HepG2 (cell line): ENCODE data around the gene CDH2. TPM values are rescaled to one million over a fixed set of nuclear protein-coding genes. Genes with fewer than 3 reads are reported as not detected.

Experiments used
- ATAD3A ChIP-seq: sonication (generic); formaldehyde crosslinking; IDR thresholded peaks from 2 replicates; pipeline ENCODE4 v1.4.0; 2020; ENCODE audit warnings: missing genetic modification reagents
- ATF7-NPFF ChIP-seq: sonication (generic); formaldehyde crosslinking; IDR thresholded peaks from 2 replicates; pipeline ENCODE4 v1.8.1; 2023; ENCODE audit warnings: mild to moderate bottlenecking, low read depth, missing genetic modification reagents, moderate library complexity
- ETS1 ChIP-seq: sonication (generic); formaldehyde crosslinking; IDR thresholded peaks from 2 replicates; pipeline ENCODE4 v1.4.0; 2020; ENCODE audit warnings: missing genetic modification reagents
- FOXA3 ChIP-seq: IDR thresholded peaks from 2 replicates; pipeline ENCODE4 v1.6.1; 2016; ENCODE audit warnings: missing genetic modification reagents, missing compliant biosample characterization
- FOXK1 ChIP-seq: sonication (generic); formaldehyde crosslinking; IDR thresholded peaks from 2 replicates; pipeline ENCODE4 v1.4.0; 2020; ENCODE audit warnings: low read depth, missing genetic modification reagents, borderline replicate concordance
- GABPB1 ChIP-seq: IDR thresholded peaks from 2 replicates; pipeline ENCODE4 v1.6.1; 2016; ENCODE audit warnings: mild to moderate bottlenecking, missing genetic modification reagents, moderate library complexity, missing compliant biosample characterization
- HCFC1 ChIP-seq: fragments of 150-350 bp; IDR thresholded peaks from 2 replicates; pipeline ENCODE4 v1.6.1; 2014; ENCODE audit warnings: low read depth, low read length
- HDAC2 ChIP-seq: sonication (generic); formaldehyde crosslinking; IDR thresholded peaks from 2 replicates; pipeline ENCODE4 v1.4.0; 2020; ENCODE audit warnings: missing genetic modification reagents
- IKZF4 ChIP-seq: sonication (generic); formaldehyde crosslinking; IDR thresholded peaks from 2 replicates; pipeline ENCODE4 v1.5.1; 2020; ENCODE audit warnings: borderline replicate concordance, mild to moderate bottlenecking, low read depth, missing genetic modification reagents; ENCODE audit errors: not compliant biosample characterization
- JDP2 ChIP-seq: sonication (generic); formaldehyde crosslinking; IDR thresholded peaks from 2 replicates; pipeline ENCODE4 v1.8.1; 2022; ENCODE audit warnings: missing genetic modification reagents, borderline replicate concordance
- KDM4B ChIP-seq: sonication (generic); formaldehyde crosslinking; IDR thresholded peaks from 2 replicates; pipeline ENCODE4 v1.4.0; 2020; ENCODE audit warnings: missing genetic modification reagents
- KLF9 ChIP-seq: IDR thresholded peaks from 2 replicates; pipeline ENCODE4 v1.6.1; 2016; ENCODE audit warnings: low read depth
- MTF2 ChIP-seq: sonication (generic); formaldehyde crosslinking; IDR thresholded peaks from 2 replicates; pipeline ENCODE4 v1.5.0; 2020; ENCODE audit warnings: missing genetic modification reagents, borderline replicate concordance
- RCOR2 ChIP-seq: IDR thresholded peaks from 2 replicates; pipeline ENCODE4 v1.6.1; 2016; ENCODE audit warnings: missing biosample characterization, missing genetic modification reagents
- SRF ChIP-seq: IDR thresholded peaks from 2 replicates; pipeline ENCODE4 v1.6.1; 2011; ENCODE audit warnings: mild to moderate bottlenecking, low read depth, low read length, moderate library complexity
- TARDBP ChIP-seq: sonication (generic); formaldehyde crosslinking; IDR thresholded peaks from 2 replicates; pipeline ENCODE4 v1.8.0; 2022; ENCODE audit warnings: mild to moderate bottlenecking, missing genetic modification reagents
- TCF7L2 ChIP-seq: IDR thresholded peaks from 2 replicates; pipeline ENCODE4 v1.6.1; 2011; ENCODE audit warnings: mild to moderate bottlenecking, low read depth, low read length, moderate library complexity
- TRIM22 ChIP-seq: fragments of 450-650 bp; IDR thresholded peaks from 2 replicates; pipeline ENCODE4 v1.6.1; 2017
- ZBTB21 ChIP-seq: sonication (generic); formaldehyde crosslinking; IDR thresholded peaks from 2 replicates; pipeline ENCODE4 v1.4.0; 2020; ENCODE audit warnings: missing genetic modification reagents
- ZNF12 ChIP-seq: sonication (generic); formaldehyde crosslinking; IDR thresholded peaks from 2 replicates; pipeline ENCODE4 v1.5.0; 2020; ENCODE audit warnings: missing genetic modification reagents
- ZNF234 ChIP-seq: sonication (generic); formaldehyde crosslinking; conservative IDR thresholded peaks from 2 replicates; pipeline ENCODE4 v1.5.1; 2020; ENCODE audit warnings: mild to moderate bottlenecking, missing genetic modification reagents
- ZNF460 ChIP-seq: sonication (generic); formaldehyde crosslinking; IDR thresholded peaks from 2 replicates; pipeline ENCODE4 v1.5.1; 2020; ENCODE audit warnings: missing genetic modification reagents, mild to moderate bottlenecking, borderline replicate concordance
- ZNF549 ChIP-seq: sonication (generic); formaldehyde crosslinking; IDR thresholded peaks from 2 replicates; pipeline ENCODE4 v1.5.0; 2020; ENCODE audit warnings: missing genetic modification reagents
- polyA plus RNA-seq, 8 experiments: library from polyadenylated mRNA; depleted of rRNA in 3 of 8; stranded (reverse) in 7 of 8; unstranded in 1 of 8; fragments of >200 nt; fragmentation: Illumina TruSeq in 4 of 8; extraction: Trizol in 4 of 8; gene quantifications; 2 replicates each; pipeline versions ENCODE4 v1.2.1 to v1.2.3, GENCODE V29; 2011 to 2016; ENCODE audit warnings: low read depth in 4 of 8, missing spikeins in 1 of 8, mixed read lengths in 1 of 8; ENCODE audit not compliant: insufficient read depth in 1 of 8
- total RNA-seq, 5 experiments: library from RNA; depleted of rRNA; stranded (reverse); fragments of >200 nt; fragmentation: Illumina TruSeq; extraction: Trizol; gene quantifications; 2 replicates each; pipeline ENCODE4 v1.2.3, GENCODE V29; 2016; ENCODE audit warnings: low read depth in 1 of 5
- TF ChIP-seq, protein P1 (sequence below): sonication (generic); formaldehyde crosslinking; IDR thresholded peaks from 2 replicates; pipeline ENCODE4 v1.8.0; 2022; ENCODE audit warnings: mild to moderate bottlenecking, missing genetic modification reagents; ENCODE audit not compliant: insufficient replicate concordance
- TF ChIP-seq, protein P2 (sequence below): sonication (generic); formaldehyde crosslinking; IDR thresholded peaks from 2 replicates; pipeline ENCODE4 v1.5.0; 2020; ENCODE audit warnings: missing genetic modification reagents, mild to moderate bottlenecking, borderline replicate concordance

CDH2 gene
- total and polyA plus RNA-seq, 2 of the 13 experiments (the other 11 are each of a cell fraction or from before 2014, with no cell fraction given): 18.6 to 36.1 TPM

GRCh38 chr18:28176948-28177827, at the start of gene CDH2 (continued):
- TF ChIP-seq SRF (no peak), KLF9 (CRISPR knock-in tag) (no peak), ZNF460 (CRISPR knock-in tag) (no peak), TCF7L2 (no peak), GABPB1 (CRISPR knock-in tag) (peak; percentile 63; the same call in 1 of the 2 replicates), ATAD3A (no peak), ETS1 (CRISPR knock-in tag) (no peak), MTF2 (no peak), TARDBP (CRISPR knock-in tag) (no peak), HDAC2 (CRISPR knock-in tag) (no peak), JDP2 (no peak), ZNF549 (CRISPR knock-in tag) (no peak), FOXA3 (no peak), KDM4B (CRISPR knock-in tag) (no peak), ZBTB21 (CRISPR knock-in tag) (no peak), FOXK1 (CRISPR knock-in tag) (no peak), ZNF12 (CRISPR knock-in tag) (no peak), ATF7-NPFF (peak; percentile 31; the same call in 1 of the 2 replicates), ZNF234 (CRISPR knock-in tag) (no peak), TRIM22 (no peak), IKZF4 (no peak), RCOR2 (CRISPR knock-in tag) (no peak), HCFC1 (no peak)
- TF ChIP-seq, protein P1, sequence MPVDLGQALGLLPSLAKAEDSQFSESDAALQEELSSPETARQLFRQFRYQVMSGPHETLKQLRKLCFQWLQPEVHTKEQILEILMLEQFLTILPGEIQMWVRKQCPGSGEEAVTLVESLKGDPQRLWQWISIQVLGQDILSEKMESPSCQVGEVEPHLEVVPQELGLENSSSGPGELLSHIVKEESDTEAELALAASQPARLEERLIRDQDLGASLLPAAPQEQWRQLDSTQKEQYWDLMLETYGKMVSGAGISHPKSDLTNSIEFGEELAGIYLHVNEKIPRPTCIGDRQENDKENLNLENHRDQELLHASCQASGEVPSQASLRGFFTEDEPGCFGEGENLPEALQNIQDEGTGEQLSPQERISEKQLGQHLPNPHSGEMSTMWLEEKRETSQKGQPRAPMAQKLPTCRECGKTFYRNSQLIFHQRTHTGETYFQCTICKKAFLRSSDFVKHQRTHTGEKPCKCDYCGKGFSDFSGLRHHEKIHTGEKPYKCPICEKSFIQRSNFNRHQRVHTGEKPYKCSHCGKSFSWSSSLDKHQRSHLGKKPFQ (CRISPR knock-in tag): no peak
- TF ChIP-seq, protein P2, sequence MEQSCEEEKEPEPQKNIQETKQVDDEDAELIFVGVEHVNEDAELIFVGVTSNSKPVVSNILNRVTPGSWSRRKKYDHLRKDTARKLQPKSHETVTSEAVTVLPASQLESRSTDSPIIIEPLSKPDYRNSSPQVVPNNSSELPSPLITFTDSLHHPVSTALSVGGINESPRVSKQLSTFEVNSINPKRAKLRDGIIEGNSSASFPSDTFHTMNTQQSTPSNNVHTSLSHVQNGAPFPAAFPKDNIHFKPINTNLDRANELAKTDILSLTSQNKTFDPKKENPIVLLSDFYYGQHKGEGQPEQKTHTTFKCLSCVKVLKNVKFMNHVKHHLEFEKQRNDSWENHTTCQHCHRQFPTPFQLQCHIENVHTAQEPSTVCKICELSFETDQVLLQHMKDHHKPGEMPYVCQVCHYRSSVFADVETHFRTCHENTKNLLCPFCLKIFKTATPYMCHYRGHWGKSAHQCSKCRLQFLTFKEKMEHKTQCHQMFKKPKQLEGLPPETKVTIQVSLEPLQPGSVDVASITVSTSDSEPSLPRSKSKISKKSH: 0 out of 2 replicates have a peak, but pooled peaks have one; percentile 28
